ENCODE measurements around the gene MARCHF3. TPM values are rescaled to one million over a fixed set of nuclear protein-coding genes. Genes with fewer than 3 reads are reported as not detected.
"Not testable (repeated sequence)": the region's sequence is repeated elsewhere in the genome, so short reads cannot be mapped to it uniquely, and the experiment has no call there.

Gene MARCHF3
- total RNA-seq, 4 donors from 2014 or later = 10.7 to 22.9 (median 20.1) TPM

- H3K4me3 ChIP-seq = peak overlapping the region; percentile 62 to 77 (median 66)
- peak; percentile 48 to 64 (median 55) for DNase-seq
These were observed 1.4 kb downstream of the MARCHF3 start for GRCh38 chr5:127028822-127029457.

GRCh38 chr5:127027539-127027938 is 2.8 kb downstream of the MARCHF3 start:
- no peak for DNase-seq
- H3K36me3 ChIP-seq = no peaks in the 10 kb centered on the region
- H3K27me3 ChIP-seq = no peaks in the 10 kb centered on the region
- peaks cover 0 to 22% (median 4%) of the 10 kb centered on the region in 4 donors for H3K4me1 ChIP-seq
- TF ChIP-seq POLR2A (IDR thresholded peaks at IDR 0.05) = no peak
- TF ChIP-seq, protein P1, sequence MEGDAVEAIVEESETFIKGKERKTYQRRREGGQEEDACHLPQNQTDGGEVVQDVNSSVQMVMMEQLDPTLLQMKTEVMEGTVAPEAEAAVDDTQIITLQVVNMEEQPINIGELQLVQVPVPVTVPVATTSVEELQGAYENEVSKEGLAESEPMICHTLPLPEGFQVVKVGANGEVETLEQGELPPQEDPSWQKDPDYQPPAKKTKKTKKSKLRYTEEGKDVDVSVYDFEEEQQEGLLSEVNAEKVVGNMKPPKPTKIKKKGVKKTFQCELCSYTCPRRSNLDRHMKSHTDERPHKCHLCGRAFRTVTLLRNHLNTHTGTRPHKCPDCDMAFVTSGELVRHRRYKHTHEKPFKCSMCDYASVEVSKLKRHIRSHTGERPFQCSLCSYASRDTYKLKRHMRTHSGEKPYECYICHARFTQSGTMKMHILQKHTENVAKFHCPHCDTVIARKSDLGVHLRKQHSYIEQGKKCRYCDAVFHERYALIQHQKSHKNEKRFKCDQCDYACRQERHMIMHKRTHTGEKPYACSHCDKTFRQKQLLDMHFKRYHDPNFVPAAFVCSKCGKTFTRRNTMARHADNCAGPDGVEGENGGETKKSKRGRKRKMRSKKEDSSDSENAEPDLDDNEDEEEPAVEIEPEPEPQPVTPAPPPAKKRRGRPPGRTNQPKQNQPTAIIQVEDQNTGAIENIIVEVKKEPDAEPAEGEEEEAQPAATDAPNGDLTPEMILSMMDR (IDR thresholded peaks at IDR 0.05) = no peak
- no peak overlapping the region for H3K27ac ChIP-seq
- H3K9me3 ChIP-seq = no peaks in the 10 kb centered on the region
- no peak overlapping the region for H3K4me3 ChIP-seq

More at GRCh38 chr5:127028822-127029457, 1.4 kb downstream of the MARCHF3 start:
- H3K27me3 ChIP-seq = no peaks in the 10 kb centered on the region
- peak overlapping the region in 1 of 4 donors; percentile 4 for H3K27ac ChIP-seq
- TF ChIP-seq POLR2A (IDR thresholded peaks at IDR 0.05) = no peak
- peaks cover 0 to 22% (median 4%) of the 10 kb centered on the region in 4 donors for H3K4me1 ChIP-seq
- no peaks in the 10 kb centered on the region for H3K36me3 ChIP-seq
- H3K9me3 ChIP-seq = no peaks in the 10 kb centered on the region

- no peaks in the 10 kb centered on the region for H3K27me3 ChIP-seq
- TF ChIP-seq, protein P1 (IDR thresholded peaks at IDR 0.05) = no peak
- no peak for TF ChIP-seq POLR2A (IDR thresholded peaks at IDR 0.05)
- no peak overlapping the region for H3K27ac ChIP-seq
- DNase-seq = no peak
- H3K4me1 ChIP-seq = peaks cover 0 to 16% (median under 1%) of the 10 kb centered on the region in 4 donors
- no peak overlapping the region for H3K4me3 ChIP-seq
- no peaks in the 10 kb centered on the region for H3K9me3 ChIP-seq
- no peaks in the 10 kb centered on the region for H3K36me3 ChIP-seq
These were observed 4.2 kb downstream of the MARCHF3 start for GRCh38 chr5:127026166-127026565.

GRCh38 chr5:127025467-127025866 is 4.9 kb downstream of the MARCHF3 start:
- DNase-seq = no peak
- Histone ChIP-seq H3K27ac (no peak overlapping the region), H3K36me3 (no peaks in the 10 kb centered on the region), H3K4me1 (peaks cover 0 to 14% (median 0%) of the 10 kb centered on the region in 4 donors), H3K9me3 (no peaks in the 10 kb centered on the region), H3K4me3 (no peak overlapping the region), H3K27me3 (no peaks in the 10 kb centered on the region)
- TF ChIP-seq POLR2A (IDR thresholded peaks at IDR 0.05) = no peak
- TF ChIP-seq, protein P1 (IDR thresholded peaks at IDR 0.05) = no peak

- Histone ChIP-seq H3K4me3 (no peak overlapping the region), H3K27ac (no peak overlapping the region), H3K4me1 (peaks cover 0 to 14% (median 0%) of the 10 kb centered on the region in 4 donors), H3K36me3 (no peaks in the 10 kb centered on the region), H3K9me3 (no peaks in the 10 kb centered on the region), H3K27me3 (no peaks in the 10 kb centered on the region)
- TF ChIP-seq, protein P1 (IDR thresholded peaks at IDR 0.05) = no peak
- no peak for TF ChIP-seq POLR2A (IDR thresholded peaks at IDR 0.05)
- DNase-seq = no peak
These were observed 5.5 kb downstream of the MARCHF3 start for GRCh38 chr5:127024821-127025220.

- not testable (repeated sequence) for H3K9me3 ChIP-seq, H3K27ac ChIP-seq, H3K36me3 ChIP-seq, H3K27me3 ChIP-seq, H3K4me3 ChIP-seq, DNase-seq
- H3K4me1 ChIP-seq = peaks cover 0 to 10% (median 0%) of the 10 kb centered on the region in 4 donors
These were observed 6.7 kb downstream of the MARCHF3 start for GRCh38 chr5:127023552-127024191.
